Right lobe of liver (tissue), 4 donors: ENCODE data around the gene ADH4.

ENCODE experiments used
- POLR2A ChIP-seq: fragments of 450-650 bp; IDR thresholded peaks from one replicate; pipeline ENCODE4 v1.6.1; 2017; ENCODE audit warnings: antibody characterized with exemption, mild to moderate bottlenecking
- TF ChIP-seq, protein P1 (sequence below), 4 donors: fragments of 200-600 bp in 3 of 4; fragments of 450-650 bp in 1 of 4; IDR thresholded peaks; one replicate each; pipeline versions ENCODE4 v1.5.1 to v1.8.0; 2016 to 2022; ENCODE audit warnings: antibody characterized with exemption in 4 of 4, mild to moderate bottlenecking in 2 of 4
- donor health status: DM: no; HTN: no; CAD: no.
- donor health status: DM: no; HTN: no; CAD: no.
- donor health status: DM: no; HTN: yes; CAD: no.

DNA sequence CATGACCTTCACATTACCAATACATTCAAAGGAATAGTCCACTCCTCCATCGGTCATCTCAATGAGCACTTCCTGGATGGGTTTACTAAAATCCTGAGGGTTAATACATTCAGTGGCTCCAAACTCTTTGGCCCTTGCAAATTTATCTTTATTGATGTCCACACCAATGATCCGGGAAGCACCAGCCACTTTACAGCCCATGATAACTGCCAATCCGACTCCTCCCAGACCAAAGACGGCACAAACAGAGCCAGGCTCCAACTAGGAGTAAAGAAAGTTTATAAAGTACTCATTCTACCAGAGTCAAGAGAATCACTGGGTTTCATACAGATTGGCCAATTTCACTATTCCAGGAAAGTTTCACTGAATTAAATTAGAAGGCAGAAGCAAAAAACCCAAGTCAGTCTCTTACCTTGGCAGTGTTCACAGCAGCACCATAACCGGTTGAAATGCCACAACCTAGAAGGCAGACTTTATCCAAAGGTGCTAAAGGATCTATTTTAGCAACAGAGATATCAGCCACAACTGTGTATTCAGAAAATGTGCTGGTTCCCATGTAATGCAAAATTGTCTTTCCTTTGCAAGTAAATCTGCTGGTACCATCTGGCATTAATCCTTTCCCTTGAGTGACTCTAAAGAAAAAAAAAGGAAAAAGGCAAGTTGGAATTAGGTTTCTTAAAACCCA is 67.7 kb downstream of the ADH4 start:
- TF ChIP-seq, protein P1, sequence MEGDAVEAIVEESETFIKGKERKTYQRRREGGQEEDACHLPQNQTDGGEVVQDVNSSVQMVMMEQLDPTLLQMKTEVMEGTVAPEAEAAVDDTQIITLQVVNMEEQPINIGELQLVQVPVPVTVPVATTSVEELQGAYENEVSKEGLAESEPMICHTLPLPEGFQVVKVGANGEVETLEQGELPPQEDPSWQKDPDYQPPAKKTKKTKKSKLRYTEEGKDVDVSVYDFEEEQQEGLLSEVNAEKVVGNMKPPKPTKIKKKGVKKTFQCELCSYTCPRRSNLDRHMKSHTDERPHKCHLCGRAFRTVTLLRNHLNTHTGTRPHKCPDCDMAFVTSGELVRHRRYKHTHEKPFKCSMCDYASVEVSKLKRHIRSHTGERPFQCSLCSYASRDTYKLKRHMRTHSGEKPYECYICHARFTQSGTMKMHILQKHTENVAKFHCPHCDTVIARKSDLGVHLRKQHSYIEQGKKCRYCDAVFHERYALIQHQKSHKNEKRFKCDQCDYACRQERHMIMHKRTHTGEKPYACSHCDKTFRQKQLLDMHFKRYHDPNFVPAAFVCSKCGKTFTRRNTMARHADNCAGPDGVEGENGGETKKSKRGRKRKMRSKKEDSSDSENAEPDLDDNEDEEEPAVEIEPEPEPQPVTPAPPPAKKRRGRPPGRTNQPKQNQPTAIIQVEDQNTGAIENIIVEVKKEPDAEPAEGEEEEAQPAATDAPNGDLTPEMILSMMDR (IDR thresholded peaks at IDR 0.05) = no peak
- no peak for TF ChIP-seq POLR2A
